ENCODE results near the gene ACSBG1. TPM values are rescaled to one million over a fixed set of nuclear protein-coding genes. Genes with fewer than 3 reads are reported as not detected.

Gene ACSBG1
- total and polyA plus RNA-seq, 12 donors: 1.9 to 42.3 (median 5.6) TPM

GRCh38 chr15:78129077-78129750 lies 105.2 kb downstream of the ACSBG1 start:
- intact Hi-C loops (cut with DNase I): loop anchor here in 1 of 2 donors (5.0 kb wide), 1 partner anchor 113 kb away; no protein-coding TSS in a partner anchor
- no peaks in the 10 kb centered on the region for H3K27me3 ChIP-seq
- WGBS, 4 donors: 68 to 82% (median 74%) methylated on average over 6 to 8 of the region's 8 CpGs
- peak overlapping the region in 1 of 5 donors; percentile 52 for H3K27ac ChIP-seq
- no peaks in the 10 kb centered on the region for H3K36me3 ChIP-seq (replicated peaks in 1 of 2)
- TF ChIP-seq, protein P1, sequence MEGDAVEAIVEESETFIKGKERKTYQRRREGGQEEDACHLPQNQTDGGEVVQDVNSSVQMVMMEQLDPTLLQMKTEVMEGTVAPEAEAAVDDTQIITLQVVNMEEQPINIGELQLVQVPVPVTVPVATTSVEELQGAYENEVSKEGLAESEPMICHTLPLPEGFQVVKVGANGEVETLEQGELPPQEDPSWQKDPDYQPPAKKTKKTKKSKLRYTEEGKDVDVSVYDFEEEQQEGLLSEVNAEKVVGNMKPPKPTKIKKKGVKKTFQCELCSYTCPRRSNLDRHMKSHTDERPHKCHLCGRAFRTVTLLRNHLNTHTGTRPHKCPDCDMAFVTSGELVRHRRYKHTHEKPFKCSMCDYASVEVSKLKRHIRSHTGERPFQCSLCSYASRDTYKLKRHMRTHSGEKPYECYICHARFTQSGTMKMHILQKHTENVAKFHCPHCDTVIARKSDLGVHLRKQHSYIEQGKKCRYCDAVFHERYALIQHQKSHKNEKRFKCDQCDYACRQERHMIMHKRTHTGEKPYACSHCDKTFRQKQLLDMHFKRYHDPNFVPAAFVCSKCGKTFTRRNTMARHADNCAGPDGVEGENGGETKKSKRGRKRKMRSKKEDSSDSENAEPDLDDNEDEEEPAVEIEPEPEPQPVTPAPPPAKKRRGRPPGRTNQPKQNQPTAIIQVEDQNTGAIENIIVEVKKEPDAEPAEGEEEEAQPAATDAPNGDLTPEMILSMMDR (IDR thresholded peaks at IDR 0.05): no peak
- no peaks in the 10 kb centered on the region for H3K9me3 ChIP-seq (replicated peaks in 1 of 3)
- H3K4me1 ChIP-seq (replicated peaks in 1 of 2): peaks cover 7 to 9% of the 10 kb centered on the region in 2 donors
- DNase-seq: peak in 5 of 7 donors; percentile 39 to 58 (median 49)
- H3K4me3 ChIP-seq: no peak overlapping the region

- no peaks in the 10 kb centered on the region for H3K27me3 ChIP-seq
- H3K27ac ChIP-seq: no peak overlapping the region
- 89 to 95% (median 92%) methylated on average over 2 of the region's 2 CpGs for WGBS, 4 donors
- intact Hi-C loops (cut with DNase I): loop anchor here in 1 of 2 donors (5.0 kb wide), 1 partner anchor 114 kb away; no protein-coding TSS in a partner anchor
- H3K4me3 ChIP-seq: no peak overlapping the region
- DNase-seq: no peak
- peaks cover 7 to 9% of the 10 kb centered on the region in 2 donors for H3K4me1 ChIP-seq (replicated peaks in 1 of 2)
- no peaks in the 10 kb centered on the region for H3K9me3 ChIP-seq (replicated peaks in 1 of 3)
- H3K36me3 ChIP-seq (replicated peaks in 1 of 2): no peaks in the 10 kb centered on the region
- no peak for TF ChIP-seq POLR2A (IDR thresholded peaks at IDR 0.05)
Observed at GRCh38 chr15:78127882-78128281, 106.5 kb downstream of the ACSBG1 start.

DNA sequence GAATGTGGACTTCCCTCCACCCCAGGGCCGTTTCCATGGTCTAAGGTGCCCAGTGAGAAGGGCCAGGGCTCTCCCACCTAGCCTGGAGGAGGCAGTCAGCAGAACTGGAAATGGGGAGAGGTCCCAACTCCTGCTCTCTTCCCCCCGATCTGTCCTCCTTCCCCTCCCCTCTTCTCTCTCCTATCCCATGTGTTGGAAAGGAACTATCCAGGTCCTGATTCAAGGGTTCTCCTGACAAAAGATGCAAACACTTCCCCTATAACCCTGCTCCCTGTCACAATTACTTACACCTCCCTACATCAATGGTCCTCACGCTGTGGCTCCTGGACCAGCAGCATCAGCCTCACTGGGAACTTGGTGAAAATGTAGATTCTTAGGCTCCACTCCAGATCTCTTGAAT lies 109.1 kb downstream of the ACSBG1 start:
- Histone ChIP-seq H3K27me3 (no peaks in the 10 kb centered on the region), H3K36me3 (replicated peaks in 1 of 2) (no peaks in the 10 kb centered on the region), H3K4me1 (replicated peaks in 1 of 2) (no peaks in the 10 kb centered on the region), H3K4me3 (no peak overlapping the region), H3K27ac (no peak overlapping the region), H3K9me3 (replicated peaks in 1 of 3) (no peaks in the 10 kb centered on the region)
- DNase-seq: no peak
- TF ChIP-seq, protein P1 (IDR thresholded peaks at IDR 0.05): no peak
- TF ChIP-seq POLR2A (IDR thresholded peaks at IDR 0.05): no peak
- 87 to 96% (median 94%) methylated on average over 2 to 3 of the region's 3 CpGs for WGBS, 4 donors
- intact Hi-C loops (cut with DNase I): loop anchor here in 1 of 2 donors (5.0 kb wide), 1 partner anchor 117 kb away; no protein-coding TSS in a partner anchor

DNA sequence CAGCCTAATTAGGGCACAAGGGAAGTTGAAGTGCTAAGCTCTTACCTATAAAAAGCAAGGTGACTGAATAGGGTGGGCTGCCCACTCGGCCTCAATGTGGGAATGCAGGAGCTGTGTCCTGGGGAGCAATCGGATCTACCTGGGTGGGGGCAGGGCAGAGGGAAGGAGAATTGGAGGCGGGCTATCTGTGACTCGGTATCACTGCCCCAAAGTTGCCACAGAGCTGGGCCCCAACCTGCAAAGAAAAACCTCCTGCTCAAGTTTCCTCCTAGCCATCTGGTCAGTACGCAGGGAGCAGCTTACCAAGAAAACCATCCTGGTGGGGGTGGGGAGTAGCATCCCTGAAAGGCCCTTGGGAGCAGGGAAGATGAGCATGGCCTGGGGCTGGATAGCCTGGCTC lies 113.8 kb downstream of the ACSBG1 start:
- Histone ChIP-seq H3K27me3 (no peaks in the 10 kb centered on the region), H3K4me3 (no peak overlapping the region), H3K4me1 (replicated peaks in 1 of 2) (no peaks in the 10 kb centered on the region), H3K36me3 (replicated peaks in 1 of 2) (no peaks in the 10 kb centered on the region), H3K27ac (no peak overlapping the region), H3K9me3 (replicated peaks in 1 of 3) (no peaks in the 10 kb centered on the region)
- DNase-seq: no peak
- no peak for TF ChIP-seq POLR2A (IDR thresholded peaks at IDR 0.05)
- TF ChIP-seq, protein P1 (IDR thresholded peaks at IDR 0.05): no peak
- intact Hi-C loops (cut with DNase I): no loop called here
- WGBS, 4 donors: 83 to 87% (median 85%) methylated on average over 4 to 5 of the region's 5 CpGs

Other genes starting within 250 kb of the ACSBG1 start
- 10 to 100 TPM; 31.1 to 95.0 (median 65.4) TPM for gene TBC1D2B, start 156.9 kb downstream of the ACSBG1 start, total RNA-seq
- 10 to 100 TPM; 16.3 to 24.5 (median 18.2) TPM for gene TBC1D2B, start 156.9 kb downstream of the ACSBG1 start, polyA plus RNA-seq
- gene SH2D7, start 142.0 kb downstream of the ACSBG1 start, total RNA-seq: not detected
- gene SH2D7, start 142.0 kb downstream of the ACSBG1 start, polyA plus RNA-seq: not detected
- 10 to 100 TPM in 8 of 9 donors, 1 to 10 TPM in 1; 9.1 to 37.8 (median 21.1) TPM for gene CIB2, start 103.1 kb downstream of the ACSBG1 start, total RNA-seq
- 10 to 100 TPM in 1 of 3 donors, 1 to 10 TPM in 2; 4.4 to 27.6 (median 5.0) TPM for gene CIB2, start 103.1 kb downstream of the ACSBG1 start, polyA plus RNA-seq
- gene IDH3A, start 85.2 kb downstream of the ACSBG1 start, total RNA-seq: 100 to 1,000 TPM in 8 of 9 donors, 10 to 100 TPM in 1; 61.5 to 392 (median 136) TPM
- 100 to 1,000 TPM in 1 of 3 donors, 10 to 100 TPM in 2; 26.9 to 273 (median 50.5) TPM for gene IDH3A, start 85.2 kb downstream of the ACSBG1 start, polyA plus RNA-seq
- 10 to 100 TPM; 11.7 to 26.2 (median 21.9) TPM for gene DNAJA4, start 30.0 kb upstream of the ACSBG1 start, total RNA-seq
- 10 to 100 TPM; 18.8 to 43.5 (median 19.8) TPM for gene DNAJA4, start 30.0 kb upstream of the ACSBG1 start, polyA plus RNA-seq
- 100 to 1,000 TPM in 1 of 9 donors, 10 to 100 TPM in 8; 45.9 to 137 (median 62.0) TPM for gene SKIC8, start 65.0 kb upstream of the ACSBG1 start, total RNA-seq
- gene SKIC8, start 65.0 kb upstream of the ACSBG1 start, polyA plus RNA-seq: 100 to 1,000 TPM in 1 of 3 donors, 10 to 100 TPM in 2; 51.3 to 111 (median 66.2) TPM
- gene CRABP1, start 105.8 kb upstream of the ACSBG1 start, total RNA-seq: 1 to 10 TPM in 3 of 9 donors, under 1 TPM in 3, not detected in 3; 0.39 to 2.4 (median 0.95) TPM
- 1 to 10 TPM in 1 of 3 donors, under 1 TPM in 2; 0.67 to 1.2 (median 0.80) TPM for gene CRABP1, start 105.8 kb upstream of the ACSBG1 start, polyA plus RNA-seq
- gene IREB2, start 203.7 kb upstream of the ACSBG1 start, total RNA-seq: 100 to 1,000 TPM in 2 of 9 donors, 10 to 100 TPM in 7; 54.8 to 148 (median 89.8) TPM
- 10 to 100 TPM; 11.8 to 57.5 (median 25.8) TPM for gene IREB2, start 203.7 kb upstream of the ACSBG1 start, polyA plus RNA-seq